GM12875 (cell line): Measurements from ENCODE around the gene B4GALT2.

ENCODE experiments used
- H3K4me3 ChIP-seq: one replicate; pipeline ENCODE4 v1.5.1; 2011; ENCODE audit warnings: low read depth, low read length, control low read depth
- CTCF ChIP-seq: IDR thresholded peaks from 2 replicates; pipeline ENCODE4 v1.5.1; 2011; ENCODE audit warnings: low read depth, mild to moderate bottlenecking, control low read depth, inconsistent platforms, low read length, moderate library complexity, borderline replicate concordance; ENCODE audit not compliant: insufficient read depth

Gene B4GALT2

GRCh38 chr1:43981636-43982035 lies 2.6 kb downstream of the B4GALT2 start:
- no peak overlapping the region for H3K4me3 ChIP-seq
- TF ChIP-seq CTCF, result no peak

- TF ChIP-seq CTCF, result no peak
- no peak overlapping the region for H3K4me3 ChIP-seq
Observed at GRCh38 chr1:43982241-43982640, 3.2 kb downstream of the B4GALT2 start.

GRCh38 chr1:43982808-43983207 lies 3.8 kb downstream of the B4GALT2 start:
- no peak overlapping the region for H3K4me3 ChIP-seq
- no peak for TF ChIP-seq CTCF

- no peak for TF ChIP-seq CTCF
- H3K4me3 ChIP-seq, result no peak overlapping the region
Observed at GRCh38 chr1:43983253-43983899, 4.4 kb downstream of the B4GALT2 start.

- H3K4me3 ChIP-seq, result no peak overlapping the region
- TF ChIP-seq CTCF, result no peak
Observed at GRCh38 chr1:43984855-43985254, 5.8 kb downstream of the B4GALT2 start.

GRCh38 chr1:43985984-43986595 lies 7.1 kb downstream of the B4GALT2 start:
- TF ChIP-seq CTCF, result no peak
- no peak overlapping the region for H3K4me3 ChIP-seq

GRCh38 chr1:43986712-43987111 lies 7.7 kb downstream of the B4GALT2 start:
- TF ChIP-seq CTCF, result no peak
- no peak overlapping the region for H3K4me3 ChIP-seq
